ENCODE measurements around the gene ARVCF. TPM values are rescaled to one million over a fixed set of nuclear protein-coding genes. Genes with fewer than 3 reads are reported as not detected.

The ARVCF gene
- polyA plus RNA-seq, 1 of the 3 experiments (the other 2 are of a cell fraction): 27.4 TPM

GRCh38 chr22:20026204-20026908 is 9.7 kb upstream of the ARVCF start:
- Histone ChIP-seq H3K9me3 (no peaks in the 10 kb centered on the region), H3K9me2 (no peaks in the 10 kb centered on the region), H3K36me3 (replicated peaks in 1 of 2; ENCODE audit: control insufficient read depth in 1 of 2, insufficient read depth in 2 of 2, low read length in 1 of 2) (no peaks in the 10 kb centered on the region), H3K27me3 (ENCODE audit: insufficient read depth) (no peaks in the 10 kb centered on the region), H3K4me3 (ENCODE audit: low read depth in 2 of 2, low read length in 1 of 2) (no peak overlapping the region), H3K9ac (no peak overlapping the region), H3K27ac (ENCODE audit: low read depth in 2 of 2, low read length in 1 of 2) (no peak overlapping the region), H3K4me2 (no peak overlapping the region), H2AFZ (ENCODE audit: low read depth) (no peak overlapping the region), H3F3A (replicated peaks; ENCODE audit: insufficient read depth) (no peaks in the 10 kb centered on the region), H4K20me1 (ENCODE audit: insufficient read depth) (peaks cover 25% of the 10 kb centered on the region; the same call in 1 of the 2 replicates), H3K4me1 (ENCODE audit: control insufficient read depth in 1 of 2, insufficient read depth in 2 of 2, low read depth in 1 of 2, low read length in 1 of 2) (peaks cover 0 to 28% of the 10 kb centered on the region in 2 experiments; a peak in 1 of 4 replicates), H3K79me2 (ENCODE audit: insufficient read depth) (peaks cover 61% of the 10 kb centered on the region)
- TF ChIP-seq TAF1 (IDR thresholded peaks at IDR 0.05; ENCODE audit: borderline replicate concordance, low read depth, low read length): no peak
- POLR2A ChIA-PET: no interaction called here
- CTCF ChIA-PET: interaction anchor here (0.7 to 2.2 kb wide), 4 partner anchors 13 to 65 kb away, joined by 3 to 8 read pairs (median 3); no protein-coding TSS in a partner anchor
- WGBS (ENCODE audit: low lambda C conversion rate): 97% methylated on average over 13 of the region's 13 CpGs
- DNase-seq: no peak

GRCh38 chr22:20025401-20026203 is 9.0 kb upstream of the ARVCF start:
- CTCF ChIA-PET: interaction anchor here (0.7 to 2.2 kb wide), 4 partner anchors 12 to 64 kb away, joined by 3 to 8 read pairs (median 3); no protein-coding TSS in a partner anchor
- no peaks in the 10 kb centered on the region for H3F3A ChIP-seq (replicated peaks; ENCODE audit: insufficient read depth)
- H3K4me3 ChIP-seq (ENCODE audit: low read depth in 2 of 2, low read length in 1 of 2): no peak overlapping the region
- H3K79me2 ChIP-seq (ENCODE audit: insufficient read depth): peaks cover 62% of the 10 kb centered on the region
- H3K9me3 ChIP-seq: no peaks in the 10 kb centered on the region
- DNase-seq: no peak
- H3K4me2 ChIP-seq: no peak overlapping the region
- WGBS (ENCODE audit: low lambda C conversion rate): 93% methylated on average over 6 of the region's 13 CpGs
- peaks cover 0 to 31% of the 10 kb centered on the region in 2 experiments; a peak in 1 of 4 replicates for H3K4me1 ChIP-seq (ENCODE audit: control insufficient read depth in 1 of 2, insufficient read depth in 2 of 2, low read depth in 1 of 2, low read length in 1 of 2)
- no peaks in the 10 kb centered on the region for H3K27me3 ChIP-seq (ENCODE audit: insufficient read depth)
- no peak overlapping the region for H3K27ac ChIP-seq (ENCODE audit: low read depth in 2 of 2, low read length in 1 of 2)
- H3K9me2 ChIP-seq: no peaks in the 10 kb centered on the region
- H3K9ac ChIP-seq: no peak overlapping the region
- TF ChIP-seq PBX3 (IDR thresholded peaks at IDR 0.05) (no peak), POLR2AphosphoS5 (IDR thresholded peaks at IDR 0.05; ENCODE audit: low read depth, low read length) (no peak), YY1 (IDR thresholded peaks at IDR 0.05; ENCODE audit: low read depth) (no peak), ZBTB33 (IDR thresholded peaks at IDR 0.05; ENCODE audit: borderline replicate concordance, low read depth) (no peak), ELF1 (IDR thresholded peaks at IDR 0.05) (no peak), USF1 (IDR thresholded peaks at IDR 0.05; ENCODE audit: borderline replicate concordance, low read depth) (no peak), CTCF (IDR thresholded peaks at IDR 0.05) (no peak), JUND (IDR thresholded peaks at IDR 0.05) (no peak), RAD21 (IDR thresholded peaks at IDR 0.05; ENCODE audit: low read length) (no peak), USF2 (IDR thresholded peaks at IDR 0.05; ENCODE audit: borderline replicate concordance, low read depth, low read length) (no peak)
- peaks cover 23% of the 10 kb centered on the region; the same call in 1 of the 2 replicates for H4K20me1 ChIP-seq (ENCODE audit: insufficient read depth)
- no peaks in the 10 kb centered on the region for H3K36me3 ChIP-seq (replicated peaks in 1 of 2; ENCODE audit: control insufficient read depth in 1 of 2, insufficient read depth in 2 of 2, low read length in 1 of 2)
- POLR2A ChIA-PET: no interaction called here
- no peak overlapping the region for H2AFZ ChIP-seq (ENCODE audit: low read depth)

All from SK-N-SH (cell line).